Raji (cell line): ENCODE measurements around the gene NEK10.

Source experiments
- POLR2A ChIP-seq: IDR thresholded peaks from 2 replicates; pipeline ENCODE4 v1.6.1; 2011; ENCODE audit warnings: low read depth, low read length, control low read depth; ENCODE audit not compliant: insufficient read depth

NEK10 gene

GRCh38 chr3:27089645-27090044 lies 279.5 kb downstream of the NEK10 start:
- TF ChIP-seq POLR2A, result no peak

- no peak for TF ChIP-seq POLR2A
Observed at GRCh38 chr3:27089068-27089467, 280.1 kb downstream of the NEK10 start.

- no peak for TF ChIP-seq POLR2A
Observed at GRCh38 chr3:27085829-27086730, 283.1 kb downstream of the NEK10 start.

GRCh38 chr3:27081992-27082607 lies 287.1 kb downstream of the NEK10 start:
- no peak for TF ChIP-seq POLR2A

- TF ChIP-seq POLR2A, result no peak
Observed at GRCh38 chr3:27081566-27081965, 287.6 kb downstream of the NEK10 start.

GRCh38 chr3:27080258-27080525 lies 289.0 kb downstream of the NEK10 start:
- no peak for TF ChIP-seq POLR2A

- no peak for TF ChIP-seq POLR2A
Observed at GRCh38 chr3:27079427-27080257, 289.5 kb downstream of the NEK10 start.

- TF ChIP-seq POLR2A, result no peak
Observed at GRCh38 chr3:27078246-27078913, 290.8 kb downstream of the NEK10 start.

- TF ChIP-seq POLR2A, result no peak
Observed at GRCh38 chr3:27076815-27077630, 292.2 kb downstream of the NEK10 start.

- TF ChIP-seq POLR2A, result no peak
Observed at GRCh38 chr3:27074914-27075313, 294.3 kb downstream of the NEK10 start.

- TF ChIP-seq POLR2A, result no peak
Observed at GRCh38 chr3:27073912-27074311, 295.3 kb downstream of the NEK10 start.

GRCh38 chr3:27072810-27073651 lies 296.2 kb downstream of the NEK10 start:
- TF ChIP-seq POLR2A, result no peak

- TF ChIP-seq POLR2A, result no peak
Observed at GRCh38 chr3:27060336-27060735, 308.8 kb downstream of the NEK10 start.
